ENCODE results near the gene NDUFS6. TPM values are rescaled to one million over a fixed set of nuclear protein-coding genes. Genes with fewer than 3 reads are reported as not detected.

Gene NDUFS6
- total RNA-seq, 1 donor from 2014 or later = 37.6 TPM

GRCh38 chr5:1781107-1781506, 20.1 kb upstream of the NDUFS6 start:
- Histone ChIP-seq H3K27me3 (ENCODE audit: insufficient read depth, low read length) (peaks cover 2% of the 10 kb centered on the region), H3K79me2 (ENCODE audit: insufficient read depth, low read length) (no peaks in the 10 kb centered on the region), H4K20me1 (ENCODE audit: insufficient read depth, low read length) (no peaks in the 10 kb centered on the region), H3K27ac (ENCODE audit: low read depth, low read length) (no peak overlapping the region), H2AFZ (ENCODE audit: low read depth, low read length) (no peak overlapping the region), H3K4me3 (ENCODE audit: insufficient read depth, low read depth, low read length) (no peak overlapping the region), H3K4me2 (ENCODE audit: low read length) (no peak overlapping the region), H3K9me3 (ENCODE audit: insufficient read depth, low read depth, low read length) (no peaks in the 10 kb centered on the region), H3K4me1 (ENCODE audit: insufficient read depth, low read length) (no peaks in the 10 kb centered on the region), H3K9ac (ENCODE audit: low read length) (no peak overlapping the region), H3K36me3 (ENCODE audit: insufficient read depth, low read length) (no peaks in the 10 kb centered on the region)
- Mint-ChIP-seq H3K9me3 (ENCODE audit: unreplicated experiment) (no peaks in the 10 kb centered on the region), H3K4me3 (ENCODE audit: unreplicated experiment) (no peak overlapping the region), H3K27ac (ENCODE audit: unreplicated experiment) (no peak overlapping the region), H3K4me1 (ENCODE audit: low read depth, unreplicated experiment) (no peaks in the 10 kb centered on the region), H3K27me3 (ENCODE audit: low read depth, unreplicated experiment) (peaks cover 40% of the 10 kb centered on the region), H3K36me3 (ENCODE audit: low read depth, unreplicated experiment) (no peaks in the 10 kb centered on the region)
- no peak for FAIRE-seq
- TF ChIP-seq EZH2 (IDR thresholded peaks at IDR 0.05; ENCODE audit: insufficient read depth, low read length) = no peak
- TF ChIP-seq, protein P1, sequence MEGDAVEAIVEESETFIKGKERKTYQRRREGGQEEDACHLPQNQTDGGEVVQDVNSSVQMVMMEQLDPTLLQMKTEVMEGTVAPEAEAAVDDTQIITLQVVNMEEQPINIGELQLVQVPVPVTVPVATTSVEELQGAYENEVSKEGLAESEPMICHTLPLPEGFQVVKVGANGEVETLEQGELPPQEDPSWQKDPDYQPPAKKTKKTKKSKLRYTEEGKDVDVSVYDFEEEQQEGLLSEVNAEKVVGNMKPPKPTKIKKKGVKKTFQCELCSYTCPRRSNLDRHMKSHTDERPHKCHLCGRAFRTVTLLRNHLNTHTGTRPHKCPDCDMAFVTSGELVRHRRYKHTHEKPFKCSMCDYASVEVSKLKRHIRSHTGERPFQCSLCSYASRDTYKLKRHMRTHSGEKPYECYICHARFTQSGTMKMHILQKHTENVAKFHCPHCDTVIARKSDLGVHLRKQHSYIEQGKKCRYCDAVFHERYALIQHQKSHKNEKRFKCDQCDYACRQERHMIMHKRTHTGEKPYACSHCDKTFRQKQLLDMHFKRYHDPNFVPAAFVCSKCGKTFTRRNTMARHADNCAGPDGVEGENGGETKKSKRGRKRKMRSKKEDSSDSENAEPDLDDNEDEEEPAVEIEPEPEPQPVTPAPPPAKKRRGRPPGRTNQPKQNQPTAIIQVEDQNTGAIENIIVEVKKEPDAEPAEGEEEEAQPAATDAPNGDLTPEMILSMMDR (IDR thresholded peaks at IDR 0.05; ENCODE audit: insufficient read depth, low read depth, low read length) = no peak
- DNase-seq (ENCODE audit: low read depth) = no peak

- no peak overlapping the region for H3K4me3 ChIP-seq (ENCODE audit: insufficient read depth, low read depth, low read length)
- H3K9ac ChIP-seq (ENCODE audit: low read length) = no peak overlapping the region
- Mint-ChIP-seq H3K27ac (ENCODE audit: unreplicated experiment) (no peak overlapping the region), H3K36me3 (ENCODE audit: low read depth, unreplicated experiment) (no peaks in the 10 kb centered on the region), H3K4me1 (ENCODE audit: low read depth, unreplicated experiment) (no peaks in the 10 kb centered on the region), H3K9me3 (ENCODE audit: unreplicated experiment) (no peaks in the 10 kb centered on the region), H3K4me3 (ENCODE audit: unreplicated experiment) (no peak overlapping the region), H3K27me3 (ENCODE audit: low read depth, unreplicated experiment) (peaks cover 40% of the 10 kb centered on the region)
- H2AFZ ChIP-seq (ENCODE audit: low read depth, low read length) = no peak overlapping the region
- no peaks in the 10 kb centered on the region for H3K4me1 ChIP-seq (ENCODE audit: insufficient read depth, low read length)
- no peaks in the 10 kb centered on the region for H3K9me3 ChIP-seq (ENCODE audit: insufficient read depth, low read depth, low read length)
- DNase-seq (ENCODE audit: low read depth) (no peak), FAIRE-seq (no peak)
- H3K4me2 ChIP-seq (ENCODE audit: low read length) = no peak overlapping the region
- no peaks in the 10 kb centered on the region for H4K20me1 ChIP-seq (ENCODE audit: insufficient read depth, low read length)
- TF ChIP-seq, protein P1 (IDR thresholded peaks at IDR 0.05; ENCODE audit: insufficient read depth, low read depth, low read length) = no peak
- no peak for TF ChIP-seq EZH2 (IDR thresholded peaks at IDR 0.05; ENCODE audit: insufficient read depth, low read length)
- H3K27ac ChIP-seq (ENCODE audit: low read depth, low read length) = no peak overlapping the region
- no peaks in the 10 kb centered on the region for H3K79me2 ChIP-seq (ENCODE audit: insufficient read depth, low read length)
- peaks cover 2% of the 10 kb centered on the region for H3K27me3 ChIP-seq (ENCODE audit: insufficient read depth, low read length)
- H3K36me3 ChIP-seq (ENCODE audit: insufficient read depth, low read length) = no peaks in the 10 kb centered on the region
Measured at GRCh38 chr5:1781726-1782384, 19.4 kb upstream of the NDUFS6 start.

All from astrocyte (in vitro differentiated cells and primary cell).